Ovary (tissue), 3 donors: ENCODE measurements around the gene ADAM29.

Experiments
- CTCF ChIP-seq, 3 donors: fragments of 450-650 bp in 2 of 3; fragments of 200-600 bp in 1 of 3; IDR thresholded peaks; one replicate each; pipeline versions ENCODE4 v1.5.1 to v1.8.0; 2016 to 2022; ENCODE audit warnings: antibody characterized with exemption in 3 of 3, mild to moderate bottlenecking in 1 of 3
- POLR2A ChIP-seq: fragments of 450-650 bp; IDR thresholded peaks from one replicate; pipeline ENCODE4 v1.6.1; 2017; ENCODE audit warnings: antibody characterized with exemption, mild to moderate bottlenecking, moderate library complexity
- donor health status: DM: no; HTN: no; CAD: no.

- TF ChIP-seq CTCF (IDR thresholded peaks at IDR 0.05) (no peak), POLR2A (no peak)
Measured at GRCh38 chr4:174928174-174928573, 10.0 kb downstream of the ADAM29 start.
